ENCODE data around the gene TOP3B. TPM values are rescaled to one million over a fixed set of nuclear protein-coding genes. Genes with fewer than 3 reads are reported as not detected.

Gene TOP3B
- total and polyA plus RNA-seq, 5 experiments from 2014 or later: 9.6 to 70.5 (median 18.3) TPM

GRCh38 chr22:21985214-21985613 lies 2.6 kb upstream of the TOP3B start:
- ATAC-seq (no peak), DNase-seq (peak in 1 of 10 donors; percentile 23)
- H3K27me3 Mint-ChIP-seq: no peaks in the 10 kb centered on the region
- no peaks in the 10 kb centered on the region for H3K9me3 Mint-ChIP-seq
- no peak overlapping the region for H3K27ac Mint-ChIP-seq
- H3K36me3 Mint-ChIP-seq: no peaks in the 10 kb centered on the region
- POLR2A ChIA-PET: no interaction called here
- peaks cover 2 to 26% (median 24%) of the 10 kb centered on the region in 4 donors for H3K4me1 Mint-ChIP-seq
- H3K4me3 Mint-ChIP-seq: no peak overlapping the region

GRCh38 chr22:21984793-21985192 lies 2.2 kb upstream of the TOP3B start:
- peak overlapping the region in 5 of 10 donors; percentile 26 to 59 (median 50) for H3K4me3 Mint-ChIP-seq
- POLR2A ChIA-PET: no interaction called here
- DNase-seq (peak in 1 of 10 donors; percentile 23), ATAC-seq (no peak)
- peaks cover 4 to 30% (median 26%) of the 10 kb centered on the region in 4 donors for H3K4me1 Mint-ChIP-seq
- H3K36me3 Mint-ChIP-seq: no peaks in the 10 kb centered on the region
- H3K9me3 Mint-ChIP-seq: no peaks in the 10 kb centered on the region
- peak overlapping the region in 2 of 10 donors; percentile 64 to 66 for H3K27ac Mint-ChIP-seq
- H3K27me3 Mint-ChIP-seq: no peaks in the 10 kb centered on the region

GRCh38 chr22:21981874-21982273 lies 713 bp downstream of the TOP3B start:
- no peak for ATAC-seq
- peak overlapping the region; percentile 82 to 95 (median 92) for H3K27ac Mint-ChIP-seq
- peak overlapping the region; percentile 85 to 94 (median 90) for H3K4me3 Mint-ChIP-seq
- peaks cover 0 to 11% (median 0%) of the 10 kb centered on the region in 3 donors for H3K36me3 Mint-ChIP-seq
- peaks cover 18 to 55% (median 44%) of the 10 kb centered on the region in 4 donors for H3K4me1 Mint-ChIP-seq
- POLR2A ChIA-PET: interaction anchor here (0.6 to 1.2 kb wide), 2 partner anchors 25 to 29 kb away, joined by 3 read pairs; partner anchors contain the start of gene PPM1F
- no peaks in the 10 kb centered on the region for H3K9me3 Mint-ChIP-seq
- H3K27me3 Mint-ChIP-seq: no peaks in the 10 kb centered on the region
- DNase-seq: no peak

GRCh38 chr22:21980547-21980946 lies 2.0 kb downstream of the TOP3B start:
- Mint-ChIP-seq H3K36me3 (peaks cover 0 to 16% (median 0%) of the 10 kb centered on the region in 3 donors), H3K27ac (peak overlapping the region in 6 of 10 donors; percentile 27 to 82 (median 60)), H3K4me1 (peaks cover 24 to 67% (median 54%) of the 10 kb centered on the region in 4 donors), H3K4me3 (peak overlapping the region in 8 of 10 donors; percentile 11 to 90 (median 38)), H3K9me3 (no peaks in the 10 kb centered on the region), H3K27me3 (no peaks in the 10 kb centered on the region)
- no peak for DNase-seq
- POLR2A ChIA-PET: no interaction called here
- ATAC-seq: no peak

GRCh38 chr22:21978564-21979386 lies 3.8 kb downstream of the TOP3B start:
- ATAC-seq (no peak), DNase-seq (peak in 1 of 10 donors; percentile 14)
- Mint-ChIP-seq H3K27me3 (no peaks in the 10 kb centered on the region), H3K4me1 (peaks cover 25 to 68% (median 55%) of the 10 kb centered on the region in 4 donors), H3K4me3 (peak overlapping the region in 4 of 10 donors; percentile 12 to 34 (median 22)), H3K36me3 (peaks cover 0 to 34% (median 3%) of the 10 kb centered on the region in 3 donors), H3K9me3 (no peaks in the 10 kb centered on the region), H3K27ac (peak overlapping the region in 8 of 10 donors; percentile 16 to 79 (median 54))
- POLR2A ChIA-PET: no interaction called here

GRCh38 chr22:21977814-21978213 lies 4.8 kb downstream of the TOP3B start:
- no peaks in the 10 kb centered on the region for H3K27me3 Mint-ChIP-seq
- no peak for ATAC-seq
- H3K36me3 Mint-ChIP-seq: peaks cover 0 to 43% (median 3%) of the 10 kb centered on the region in 3 donors
- POLR2A ChIA-PET: no interaction called here
- H3K4me1 Mint-ChIP-seq: peaks cover 25 to 68% (median 55%) of the 10 kb centered on the region in 4 donors
- DNase-seq: peak in 1 of 10 donors; percentile 24
- H3K4me3 Mint-ChIP-seq: peak overlapping the region in 1 of 10 donors; percentile 26
- H3K27ac Mint-ChIP-seq: peak overlapping the region in 4 of 10 donors; percentile 27 to 79 (median 59)
- no peaks in the 10 kb centered on the region for H3K9me3 Mint-ChIP-seq

- Mint-ChIP-seq H3K9me3 (no peaks in the 10 kb centered on the region), H3K27me3 (no peaks in the 10 kb centered on the region), H3K36me3 (peaks cover 0 to 59% (median 3%) of the 10 kb centered on the region in 3 donors), H3K4me3 (no peak overlapping the region), H3K27ac (peak overlapping the region in 3 of 10 donors; percentile 53 to 79 (median 58)), H3K4me1 (peaks cover 27 to 49% (median 38%) of the 10 kb centered on the region in 4 donors)
- no peak for DNase-seq
- POLR2A ChIA-PET: no interaction called here
- no peak for ATAC-seq
These were observed 6.7 kb downstream of the TOP3B start for GRCh38 chr22:21975854-21976345.

- no peak for DNase-seq
These were observed 7.3 kb downstream of the TOP3B start for GRCh38 chr22:21975273-21975672.

GRCh38 chr22:21974058-21974649 lies 8.4 kb downstream of the TOP3B start:
- Mint-ChIP-seq H3K9me3 (no peaks in the 10 kb centered on the region), H3K36me3 (peaks cover 0 to 67% (median 8%) of the 10 kb centered on the region in 3 donors), H3K4me1 (peaks cover 20 to 36% (median 29%) of the 10 kb centered on the region in 4 donors), H3K27me3 (no peaks in the 10 kb centered on the region), H3K4me3 (no peak overlapping the region), H3K27ac (no peak overlapping the region)
- DNase-seq: no peak
- POLR2A ChIA-PET: no interaction called here
- ATAC-seq: no peak

More at GRCh38 chr22:21975273-21975672, 7.3 kb downstream of the TOP3B start:
- no peak overlapping the region for H3K4me3 Mint-ChIP-seq
- H3K4me1 Mint-ChIP-seq: peaks cover 27 to 45% (median 32%) of the 10 kb centered on the region in 4 donors
- POLR2A ChIA-PET: no interaction called here
- peak overlapping the region in 1 of 10 donors; percentile 63 for H3K27ac Mint-ChIP-seq
- no peaks in the 10 kb centered on the region for H3K9me3 Mint-ChIP-seq
- ATAC-seq: no peak
- no peaks in the 10 kb centered on the region for H3K27me3 Mint-ChIP-seq
- H3K36me3 Mint-ChIP-seq: peaks cover 0 to 65% (median 7%) of the 10 kb centered on the region in 3 donors

GRCh38 chr22:21972806-21973205 lies 9.8 kb downstream of the TOP3B start:
- Mint-ChIP-seq H3K27ac (no peak overlapping the region), H3K4me1 (peaks cover 12 to 23% (median 16%) of the 10 kb centered on the region in 4 donors), H3K9me3 (no peaks in the 10 kb centered on the region), H3K36me3 (peaks cover 0 to 67% (median 18%) of the 10 kb centered on the region in 3 donors), H3K27me3 (no peaks in the 10 kb centered on the region), H3K4me3 (no peak overlapping the region)
- ATAC-seq: no peak
- DNase-seq: no peak
- POLR2A ChIA-PET: no interaction called here

GRCh38 chr22:21972293-21972779 lies 10.3 kb downstream of the TOP3B start:
- Mint-ChIP-seq H3K4me3 (no peak overlapping the region), H3K27me3 (no peaks in the 10 kb centered on the region), H3K27ac (no peak overlapping the region), H3K36me3 (peaks cover 0 to 70% (median 18%) of the 10 kb centered on the region in 3 donors), H3K9me3 (no peaks in the 10 kb centered on the region), H3K4me1 (peaks cover 9 to 18% (median 13%) of the 10 kb centered on the region in 4 donors)
- DNase-seq (peak; percentile 22 to 72 (median 42)), ATAC-seq (peak; percentile 74 to 78)
- POLR2A ChIA-PET: no interaction called here

GRCh38 chr22:21971858-21972275 lies 10.7 kb downstream of the TOP3B start:
- no peak overlapping the region for H3K27ac Mint-ChIP-seq
- POLR2A ChIA-PET: no interaction called here
- peaks cover 0 to 75% (median 18%) of the 10 kb centered on the region in 3 donors for H3K36me3 Mint-ChIP-seq
- H3K4me3 Mint-ChIP-seq: no peak overlapping the region
- ATAC-seq (no peak), DNase-seq (no peak)
- H3K9me3 Mint-ChIP-seq: no peaks in the 10 kb centered on the region
- peaks cover 7 to 15% (median 13%) of the 10 kb centered on the region in 4 donors for H3K4me1 Mint-ChIP-seq
- no peaks in the 10 kb centered on the region for H3K27me3 Mint-ChIP-seq

All from naive thymus-derived CD8-positive, alpha-beta T cell (primary cell).